MV-4-11 (cell line): ENCODE measurements around the gene NFATC1.

Experiments used
- DNase-seq: peaks from one replicate; lab custom pipeline; 2025; lab: John Stamatoyannopoulos, UW

Gene NFATC1

DNA sequence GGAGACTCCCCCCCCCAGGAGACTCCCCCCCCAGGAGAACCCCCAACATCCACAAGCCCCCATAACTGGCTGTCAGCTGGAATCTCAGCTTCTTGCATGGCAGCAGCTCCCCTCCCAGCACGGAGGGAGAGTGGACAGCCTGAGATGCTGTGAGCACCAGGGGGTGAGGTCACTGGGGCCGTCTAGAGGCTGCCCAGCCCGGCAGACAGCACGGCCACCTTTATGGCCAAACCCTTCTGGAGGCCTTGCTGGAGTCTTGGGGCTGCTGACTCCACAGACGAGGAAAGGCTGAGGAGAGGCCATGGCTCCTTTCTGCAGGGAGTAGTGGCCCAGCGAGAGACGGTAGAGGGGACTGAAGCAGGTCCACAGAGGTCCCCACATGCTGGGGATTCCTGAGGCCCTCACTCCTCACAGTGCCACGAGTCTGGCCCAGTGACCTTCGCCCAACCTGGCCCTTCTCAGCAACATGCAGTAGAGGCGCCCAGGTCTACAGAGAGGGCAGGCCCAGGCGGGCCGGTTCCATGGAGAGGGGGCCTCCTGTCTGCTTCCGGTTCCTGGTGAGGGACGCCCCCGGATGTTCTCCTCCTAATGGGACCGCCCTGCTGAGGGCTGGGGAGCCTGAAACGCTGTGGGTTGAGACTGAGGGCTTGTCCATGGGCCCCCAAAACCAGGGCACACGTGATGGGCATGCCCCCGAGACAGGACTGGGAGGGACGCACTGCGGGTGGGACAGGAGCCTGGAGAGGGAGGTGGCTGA lies 161.3 kb downstream of the NFATC1 start:
- no peak for DNase-seq

DNA sequence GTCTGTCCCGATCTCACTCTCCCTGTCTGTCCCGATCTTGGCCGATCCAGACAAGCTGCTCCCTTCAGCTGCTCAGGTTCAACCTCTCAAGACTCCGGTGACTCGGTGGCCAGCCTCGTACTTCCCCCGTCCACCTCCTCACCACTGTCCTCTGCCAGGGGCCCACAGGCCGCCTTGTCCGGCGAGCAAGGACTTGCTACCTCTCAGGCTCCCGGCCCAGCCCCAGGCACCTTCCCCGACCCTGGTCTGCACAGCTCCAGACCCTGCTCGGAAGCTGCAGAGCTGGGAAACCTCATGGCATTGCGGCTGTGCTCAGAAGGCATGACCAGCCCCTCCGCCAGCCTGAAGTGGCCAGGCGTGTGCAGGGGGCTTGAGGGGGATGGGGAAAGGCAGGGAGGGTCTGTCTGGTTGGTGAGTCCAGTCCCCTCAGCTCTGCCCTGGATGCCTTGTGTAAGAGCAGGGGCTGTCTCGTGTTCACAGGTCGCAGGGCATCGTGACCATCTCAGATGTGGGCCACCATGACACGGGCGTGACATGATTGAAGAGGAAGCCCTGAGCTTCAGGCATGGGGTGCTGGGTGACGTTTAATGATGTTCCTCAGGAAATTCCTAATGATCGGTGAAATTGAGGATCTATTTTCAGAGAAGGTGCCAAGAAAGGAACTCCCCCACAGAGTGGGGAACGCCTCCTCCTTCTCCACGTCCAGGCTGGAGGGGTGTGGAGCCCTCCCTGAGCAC lies 162.6 kb downstream of the NFATC1 start:
- DNase-seq: no peak

DNA sequence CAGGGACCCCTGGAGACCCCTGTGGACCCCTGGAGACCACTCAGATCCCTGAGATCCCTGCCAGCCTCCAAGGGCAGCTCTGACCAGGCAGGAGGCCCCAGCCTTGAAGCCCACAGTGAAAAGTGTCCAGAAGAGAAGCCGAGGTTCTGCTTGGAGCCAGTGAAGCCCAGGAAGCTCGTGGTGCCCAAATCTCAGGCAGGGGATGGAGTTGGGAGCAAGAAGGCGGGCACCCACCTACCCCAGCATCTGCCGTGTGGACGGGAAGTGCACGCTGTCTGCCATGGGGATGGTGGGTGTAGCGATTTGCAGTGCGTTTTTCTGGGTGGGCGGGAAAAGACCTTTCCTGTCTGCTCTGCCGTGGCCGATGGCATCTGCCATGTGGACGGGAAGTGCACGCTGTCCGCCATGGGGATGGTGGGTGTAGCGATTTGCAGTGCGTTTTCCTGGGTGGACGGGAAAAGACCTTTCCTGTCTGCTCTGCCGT lies 163.2 kb downstream of the NFATC1 start:
- DNase-seq: no peak

DNA sequence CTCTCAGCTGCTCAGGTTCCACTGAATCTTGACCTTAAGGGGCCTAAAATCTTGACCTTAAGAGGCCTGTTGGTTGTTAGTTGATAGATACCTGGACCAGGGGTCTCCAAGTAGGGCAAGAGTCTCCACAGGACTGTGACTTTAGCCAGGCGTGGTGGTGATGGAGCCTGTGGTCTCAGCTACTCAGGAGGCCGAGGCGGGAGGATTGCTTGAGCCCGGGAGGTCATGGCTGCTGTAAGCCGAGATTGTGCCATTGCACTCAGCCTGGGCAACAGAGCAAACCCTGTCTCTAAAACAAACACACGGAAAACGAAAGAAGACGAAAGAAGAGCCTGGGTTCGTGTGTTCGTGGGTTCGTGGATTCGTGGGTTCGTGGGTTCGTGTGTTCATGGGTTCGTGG lies 163.7 kb downstream of the NFATC1 start:
- DNase-seq: no peak

DNA sequence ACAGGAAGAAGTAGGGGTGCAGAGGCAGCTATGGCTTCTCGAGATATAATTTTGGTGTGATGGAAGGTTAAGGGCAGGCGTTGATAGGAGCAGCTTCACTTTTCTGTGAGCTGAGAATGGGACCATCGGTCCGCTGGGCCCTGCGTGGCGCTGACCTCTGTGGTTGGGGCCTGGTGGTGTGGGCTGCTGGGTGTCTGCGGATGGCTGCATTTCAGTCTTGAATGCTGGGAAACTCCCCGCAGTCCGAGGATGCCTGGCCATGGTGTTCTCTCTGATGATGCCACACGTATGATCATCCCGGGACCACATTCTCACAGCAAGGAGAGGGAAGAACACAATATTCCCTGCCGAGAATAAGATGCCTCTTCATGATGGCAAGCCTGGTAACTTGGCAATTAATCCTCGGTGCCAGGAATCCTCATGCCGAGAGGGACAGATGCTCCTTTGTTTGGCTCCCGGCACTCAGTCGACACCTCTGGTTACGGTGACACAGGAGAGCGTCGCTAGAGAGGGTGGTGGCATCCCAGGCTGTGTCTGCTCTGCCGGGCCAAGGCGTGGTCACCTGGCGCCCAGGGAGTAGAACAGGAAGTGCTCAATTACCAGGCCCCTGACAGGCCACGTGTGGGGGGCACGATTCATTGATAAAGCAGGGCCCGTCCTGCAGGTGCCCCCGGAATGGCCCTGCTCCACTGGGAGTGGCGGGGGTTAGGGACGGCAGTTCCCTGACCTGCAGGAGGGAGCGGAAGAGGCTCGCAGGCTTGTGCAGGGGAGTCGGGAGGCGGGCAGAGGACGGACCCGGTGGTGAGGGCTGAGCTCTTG lies 164.5 kb downstream of the NFATC1 start:
- DNase-seq: no peak

DNA sequence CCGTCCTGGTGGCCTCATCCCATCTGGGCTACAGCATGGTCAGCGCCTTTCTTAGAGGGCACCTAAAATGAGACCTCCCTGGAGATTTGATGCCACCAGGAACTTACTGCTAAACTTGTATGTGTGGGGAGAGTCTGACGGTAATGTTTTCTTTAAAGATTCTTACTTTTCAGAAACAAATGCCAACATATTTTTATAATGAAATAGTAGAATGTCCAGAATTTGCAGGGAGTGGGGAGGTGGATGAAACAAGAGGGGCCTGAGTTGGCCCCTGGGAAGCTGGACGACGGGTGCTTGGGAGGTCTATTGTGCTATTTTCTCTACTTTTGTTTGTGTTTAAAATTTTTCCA lies 165.1 kb downstream of the NFATC1 start:
- no peak for DNase-seq

DNA sequence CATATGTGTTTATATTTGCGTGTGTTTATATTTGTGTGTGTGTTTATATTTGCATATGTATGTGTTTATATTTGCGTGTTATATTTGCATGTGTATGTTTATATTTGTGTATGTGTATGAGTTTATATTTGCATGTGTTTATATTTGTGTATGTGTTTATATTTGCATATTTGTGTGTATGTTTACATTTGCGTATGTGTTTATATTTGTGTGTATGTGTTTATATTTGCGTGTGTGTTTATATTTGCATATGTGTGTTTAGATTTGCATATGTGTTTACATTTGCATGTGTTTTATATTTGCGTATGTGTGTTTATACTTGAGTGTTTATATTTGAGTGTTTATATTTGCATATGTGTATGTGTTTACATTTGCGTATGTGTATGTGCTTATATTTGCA lies 168.2 kb downstream of the NFATC1 start:
- DNase-seq: no peak

DNA sequence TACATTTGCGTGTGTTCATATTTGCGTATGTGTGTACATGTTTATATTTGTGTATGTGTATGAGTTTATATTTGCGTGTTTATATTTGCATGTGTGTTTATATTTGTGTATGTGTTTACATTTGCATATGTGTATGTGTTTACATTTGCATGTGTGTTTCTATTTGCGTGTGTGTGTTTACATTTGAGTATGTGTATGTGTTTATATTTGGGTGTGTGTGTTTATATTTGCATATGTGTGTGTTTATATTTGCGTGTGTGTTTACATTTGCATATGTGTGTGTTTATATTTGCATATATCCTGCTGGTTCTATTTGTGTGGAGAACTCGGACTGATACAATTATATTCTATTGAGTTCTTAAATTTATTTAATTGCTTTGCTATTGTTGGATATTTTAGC lies 168.7 kb downstream of the NFATC1 start:
- no peak for DNase-seq

DNA sequence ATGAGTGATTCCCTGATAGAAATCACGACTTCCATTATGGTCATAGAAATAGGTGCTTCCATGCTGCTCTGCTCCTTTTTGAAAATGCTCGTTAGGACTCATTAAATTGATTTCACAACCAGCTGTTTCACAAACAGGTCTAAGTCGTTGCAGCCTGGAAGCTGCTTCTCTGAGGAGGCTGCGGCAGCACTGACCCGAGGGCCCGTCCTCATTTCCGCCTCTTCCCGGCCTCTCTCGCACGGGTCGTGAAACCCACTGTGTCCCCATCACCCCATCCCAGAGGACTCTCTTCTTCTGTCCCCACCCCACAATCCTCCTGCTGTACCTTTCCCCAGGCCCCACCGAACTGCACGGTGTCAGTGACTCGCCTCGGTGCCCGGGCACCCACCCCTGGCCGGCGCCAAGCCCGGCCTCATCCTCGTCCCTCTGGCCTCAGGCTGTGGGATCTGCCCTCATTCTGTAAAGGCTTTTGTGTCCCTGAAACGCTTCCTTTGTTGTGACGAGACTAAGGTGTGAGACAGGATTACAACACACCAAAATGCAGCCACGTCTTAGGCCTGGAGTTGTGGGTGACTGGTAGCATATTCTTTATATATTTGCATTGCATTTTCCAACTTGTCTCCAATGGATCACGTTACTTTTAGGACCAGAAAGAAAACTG lies 171.2 kb downstream of the NFATC1 start:
- DNase-seq: peak; percentile 31

DNA sequence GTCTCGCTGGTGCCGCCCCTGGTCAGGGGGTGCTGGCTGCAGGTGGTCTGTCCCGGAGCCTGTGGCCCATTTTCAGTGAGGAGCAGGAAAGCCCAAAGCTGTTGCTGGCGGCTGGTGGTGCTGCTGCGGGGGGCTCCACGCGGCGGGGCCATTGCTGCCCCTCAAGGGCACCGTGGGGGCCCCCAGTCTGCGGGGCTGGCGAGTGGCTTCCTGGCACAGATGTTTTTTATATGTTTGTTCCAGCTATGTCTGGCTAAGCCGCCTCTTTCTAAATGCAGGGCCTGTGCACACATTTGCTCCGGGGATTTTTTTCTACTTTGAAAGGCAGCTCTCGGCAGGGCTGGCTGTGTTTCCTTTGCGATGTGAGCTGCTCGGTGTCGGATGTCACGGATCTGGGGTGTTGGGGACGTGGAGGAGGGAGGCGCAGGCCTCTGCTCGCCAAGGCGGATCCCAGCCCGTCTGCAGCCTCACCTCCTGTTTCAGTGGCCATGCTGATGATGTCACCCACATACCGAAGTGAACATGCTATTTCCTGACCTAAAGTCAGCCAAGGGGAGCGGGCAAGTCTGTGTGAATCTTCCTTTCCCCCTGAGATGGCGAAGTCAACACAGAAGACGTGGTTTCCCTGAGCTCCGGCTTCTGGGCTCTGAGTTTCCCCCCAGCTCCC lies 171.9 kb downstream of the NFATC1 start:
- DNase-seq: no peak

DNA sequence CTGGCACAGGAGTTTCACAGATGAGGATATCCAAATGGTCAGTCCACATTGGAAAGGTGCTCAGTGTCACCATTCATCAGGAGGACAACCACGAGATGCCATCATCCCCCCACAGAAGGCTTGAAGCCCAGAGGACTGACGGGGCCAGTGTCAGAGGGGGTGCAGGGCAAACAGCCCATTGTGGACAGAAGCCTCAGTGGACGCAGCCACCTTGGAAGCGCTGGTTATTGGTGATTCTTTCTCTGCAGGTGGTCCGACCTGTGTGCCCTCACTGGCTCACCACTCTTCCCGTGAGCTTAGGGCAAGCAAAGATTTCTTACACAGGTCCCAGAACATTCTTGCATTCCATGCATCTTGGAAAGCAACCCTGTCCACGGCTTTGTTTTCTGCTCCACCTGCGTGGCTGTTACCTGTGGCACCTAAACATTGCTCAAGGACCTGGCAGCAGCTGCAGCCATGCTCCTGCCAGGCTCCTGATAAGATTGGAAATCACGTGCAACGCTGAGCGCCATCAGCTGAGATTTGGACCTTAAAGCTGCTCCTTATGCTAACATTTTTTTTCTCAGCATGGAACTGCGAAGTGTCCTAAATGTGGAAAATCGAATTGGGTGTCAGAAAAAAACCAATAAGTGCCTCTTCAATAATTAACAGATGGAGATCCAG lies 172.9 kb downstream of the NFATC1 start:
- no peak for DNase-seq

DNA sequence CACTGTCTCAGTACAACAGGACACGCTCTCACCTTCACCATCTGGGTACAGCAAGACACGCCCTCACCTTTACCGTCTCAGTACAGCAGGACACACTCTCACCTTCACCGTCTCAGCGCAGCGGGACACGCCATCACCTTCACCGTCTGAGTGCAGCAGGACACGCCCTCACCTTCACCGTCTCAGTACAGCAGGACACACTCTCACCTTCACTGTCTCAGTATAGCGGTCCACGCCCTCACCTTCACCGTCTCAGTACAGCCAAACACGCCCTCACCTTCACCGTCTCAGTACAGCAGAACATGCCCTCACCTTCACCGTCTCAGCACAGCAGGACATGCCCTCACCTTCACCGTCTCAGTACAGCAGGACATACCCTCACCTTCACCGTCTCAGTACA lies 174.0 kb downstream of the NFATC1 start:
- DNase-seq: no peak

DNA sequence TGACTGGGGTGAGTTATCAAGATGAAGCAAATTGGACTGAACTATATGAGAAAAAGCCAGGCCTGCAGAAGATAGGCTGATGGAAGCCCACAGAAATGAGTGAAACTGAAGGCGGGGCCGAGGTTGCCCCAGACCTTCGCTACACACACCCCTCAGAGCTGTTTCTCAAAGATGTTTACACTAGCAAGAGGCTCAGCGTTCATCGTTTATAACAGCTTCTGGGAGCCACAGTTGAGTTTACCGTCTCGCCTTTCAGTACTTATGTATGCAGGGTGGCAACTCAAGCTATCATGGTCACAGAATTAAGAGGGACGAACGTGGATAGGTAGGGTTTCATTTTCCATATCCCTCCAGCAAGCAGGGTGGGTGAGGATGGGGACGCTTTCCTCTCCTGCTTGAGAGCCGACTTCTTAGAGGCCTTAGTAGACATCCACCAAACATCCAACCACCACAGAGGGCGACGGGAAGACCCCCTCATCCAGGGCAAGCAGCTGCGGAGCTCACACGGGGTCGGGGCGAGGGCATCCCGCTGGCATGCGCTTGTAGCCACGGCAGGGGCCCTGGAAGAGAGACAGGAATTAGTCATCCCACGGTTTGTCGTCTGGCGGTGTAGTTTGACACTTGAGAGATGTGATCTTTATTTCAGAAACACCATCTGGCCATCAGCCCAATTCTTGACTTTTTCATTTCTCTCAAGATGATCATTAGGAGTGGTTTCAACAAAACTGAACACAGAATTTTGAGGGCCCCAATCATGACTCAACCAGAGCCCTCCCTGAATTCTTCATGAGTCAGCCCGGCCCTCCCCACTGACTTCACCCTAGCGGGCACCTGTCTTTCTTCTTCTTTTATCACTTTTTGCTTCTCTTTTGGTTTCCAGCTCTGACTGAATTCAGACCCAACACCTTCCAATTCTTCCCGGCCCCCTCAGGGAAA lies 174.8 kb downstream of the NFATC1 start:
- DNase-seq: peak; percentile 86

DNA sequence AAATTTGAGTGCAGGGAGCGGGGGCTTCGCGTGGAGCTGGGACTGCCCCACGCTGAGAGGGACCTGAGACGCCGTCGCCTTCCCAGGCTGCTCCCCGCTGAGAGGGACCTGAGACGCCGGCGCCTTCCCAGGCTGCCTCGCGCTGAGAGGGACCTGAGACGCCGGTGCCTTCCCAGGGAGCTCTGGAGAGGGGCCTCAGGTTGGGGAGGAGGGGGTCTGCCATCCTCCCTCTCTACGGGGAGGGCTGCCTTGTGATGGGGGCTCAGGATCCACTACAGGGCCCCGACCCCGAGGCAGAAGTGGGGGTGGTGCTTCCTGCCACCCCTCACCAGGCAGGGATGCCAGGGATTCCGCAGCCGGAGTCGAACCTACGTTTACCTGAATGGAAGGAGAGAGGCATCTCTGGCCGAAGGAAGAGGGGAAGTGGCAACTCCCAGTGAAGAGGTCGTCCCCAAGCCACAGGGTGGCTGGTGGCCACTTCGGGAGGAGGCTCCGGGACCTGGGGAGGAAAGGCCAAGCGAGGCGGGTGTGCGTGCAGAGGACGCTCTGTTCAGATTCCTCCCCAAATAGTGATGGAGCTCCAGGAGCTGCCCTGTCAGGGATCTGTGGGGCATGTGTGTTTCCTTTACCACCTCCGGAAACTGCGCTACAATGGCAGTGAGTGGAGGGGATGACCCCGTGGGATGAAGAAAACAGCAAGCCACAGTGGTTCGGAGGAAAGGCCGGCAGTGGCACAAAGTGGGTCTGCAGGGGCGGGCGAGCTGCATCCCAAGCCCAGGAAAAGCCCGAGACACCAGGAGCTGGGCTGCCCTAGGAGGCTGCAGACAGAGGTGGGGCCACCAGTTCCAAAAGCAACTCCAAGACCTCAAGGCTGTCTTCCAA lies 175.7 kb downstream of the NFATC1 start:
- DNase-seq: no peak

DNA sequence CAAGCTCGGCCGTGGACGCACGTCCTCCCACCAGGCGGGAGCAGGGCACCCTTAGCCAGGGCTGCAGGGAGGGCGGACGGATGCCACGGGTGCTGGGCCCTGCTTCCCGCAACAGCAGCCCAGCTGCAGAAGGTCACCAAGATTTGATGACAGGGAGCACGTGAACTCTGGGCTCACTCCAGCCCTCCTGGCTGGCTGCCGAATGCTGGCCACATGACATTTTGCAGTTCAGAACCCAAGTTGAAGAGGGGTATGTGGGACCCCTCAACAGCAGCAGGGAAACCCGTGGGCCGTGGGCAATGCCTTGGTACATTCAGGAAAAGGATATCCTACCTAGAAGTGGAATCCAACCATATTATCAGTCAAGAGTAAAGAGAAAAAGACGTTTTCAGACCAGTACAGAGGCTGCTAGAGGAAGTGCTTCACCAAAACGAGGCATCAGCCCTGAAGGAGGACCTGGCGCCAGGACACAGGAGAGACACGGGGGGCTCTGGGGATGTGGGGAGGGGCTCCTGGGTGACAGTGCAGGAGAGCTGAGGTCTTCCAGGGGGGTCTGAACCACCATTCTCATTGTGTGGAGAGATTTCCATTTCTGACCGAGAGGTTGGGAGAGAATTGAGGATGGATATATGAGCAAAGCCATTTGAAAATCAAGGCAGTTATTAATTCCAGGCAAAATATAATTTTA lies 176.5 kb downstream of the NFATC1 start:
- DNase-seq: no peak

DNA sequence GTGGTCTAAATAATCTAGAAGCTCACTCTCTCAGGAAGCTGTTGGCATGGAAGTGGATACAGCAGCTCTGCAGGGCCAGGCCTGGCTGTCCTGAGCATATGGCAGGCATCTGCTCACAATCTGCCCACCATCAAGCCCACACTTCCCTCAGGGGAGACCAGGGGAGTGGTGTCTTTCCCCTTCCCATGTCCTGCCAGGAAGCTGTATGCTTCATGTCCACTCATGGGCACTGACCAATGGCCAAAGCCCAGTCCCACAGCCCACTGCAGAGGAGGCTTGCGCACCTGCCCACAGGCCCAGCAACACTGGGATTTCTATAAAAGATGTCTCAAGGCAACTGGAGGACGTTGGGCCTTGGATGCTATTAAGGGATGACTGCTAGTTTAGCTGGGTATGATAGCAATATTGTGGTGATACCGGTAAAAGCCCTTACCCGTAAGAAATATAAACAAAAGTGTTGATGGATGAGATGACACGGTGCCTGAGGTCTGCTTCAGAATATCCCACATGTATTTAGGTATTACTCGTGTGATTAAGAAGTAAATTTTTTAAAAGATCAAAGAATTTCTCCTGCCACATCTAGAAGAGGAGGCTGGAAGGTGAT lies 177.2 kb downstream of the NFATC1 start:
- DNase-seq: no peak

DNA sequence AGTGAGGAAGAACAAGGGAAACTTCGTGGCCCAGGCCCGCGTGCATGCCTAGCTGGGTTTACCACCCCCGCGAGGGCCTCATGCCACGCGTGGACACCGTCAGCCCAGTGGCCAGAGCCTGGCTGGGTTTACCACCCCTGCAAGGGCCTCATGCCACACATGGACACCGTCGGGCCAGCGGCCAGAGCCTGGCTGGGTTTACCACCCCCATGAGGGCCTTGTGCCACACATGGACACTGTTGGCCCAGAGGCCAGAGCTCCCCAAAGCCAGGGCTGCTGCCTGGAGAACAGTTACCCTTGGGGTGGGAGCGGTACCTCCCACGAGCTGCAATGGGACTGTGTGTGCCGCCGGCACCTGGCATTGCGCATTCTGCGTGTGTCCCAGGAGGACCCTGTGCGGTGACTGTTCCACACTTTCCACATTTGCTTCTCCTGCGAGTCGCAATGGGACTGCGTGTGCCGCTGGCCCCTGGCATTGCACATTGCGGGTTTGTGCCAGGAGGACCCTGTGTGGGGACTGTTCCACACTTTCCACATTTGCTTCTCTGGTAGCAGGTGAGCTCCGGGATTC lies 178.3 kb downstream of the NFATC1 start:
- no peak for DNase-seq
